ENCODE results near the gene CEPT1.

DNA sequence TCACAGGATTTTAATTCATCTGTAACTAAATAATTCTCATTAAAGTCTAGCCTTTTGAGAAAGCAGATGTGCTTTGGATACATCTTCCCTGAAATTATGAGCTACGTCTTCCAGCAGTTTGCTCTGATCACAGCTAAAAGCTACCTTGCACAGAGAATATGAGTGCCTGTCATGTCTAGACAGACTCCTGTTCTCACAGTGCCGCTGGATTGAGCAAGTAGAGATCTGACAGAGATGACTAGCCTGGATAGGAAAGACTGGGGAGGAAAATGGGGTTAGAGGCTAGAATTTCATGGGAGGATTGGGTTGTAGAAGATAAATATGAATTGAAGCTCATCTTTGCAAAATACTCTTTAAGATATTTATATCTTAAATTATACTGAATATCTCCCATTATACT, 24.1 kb downstream of the CEPT1 start:
- TF ChIP-seq, protein P1, sequence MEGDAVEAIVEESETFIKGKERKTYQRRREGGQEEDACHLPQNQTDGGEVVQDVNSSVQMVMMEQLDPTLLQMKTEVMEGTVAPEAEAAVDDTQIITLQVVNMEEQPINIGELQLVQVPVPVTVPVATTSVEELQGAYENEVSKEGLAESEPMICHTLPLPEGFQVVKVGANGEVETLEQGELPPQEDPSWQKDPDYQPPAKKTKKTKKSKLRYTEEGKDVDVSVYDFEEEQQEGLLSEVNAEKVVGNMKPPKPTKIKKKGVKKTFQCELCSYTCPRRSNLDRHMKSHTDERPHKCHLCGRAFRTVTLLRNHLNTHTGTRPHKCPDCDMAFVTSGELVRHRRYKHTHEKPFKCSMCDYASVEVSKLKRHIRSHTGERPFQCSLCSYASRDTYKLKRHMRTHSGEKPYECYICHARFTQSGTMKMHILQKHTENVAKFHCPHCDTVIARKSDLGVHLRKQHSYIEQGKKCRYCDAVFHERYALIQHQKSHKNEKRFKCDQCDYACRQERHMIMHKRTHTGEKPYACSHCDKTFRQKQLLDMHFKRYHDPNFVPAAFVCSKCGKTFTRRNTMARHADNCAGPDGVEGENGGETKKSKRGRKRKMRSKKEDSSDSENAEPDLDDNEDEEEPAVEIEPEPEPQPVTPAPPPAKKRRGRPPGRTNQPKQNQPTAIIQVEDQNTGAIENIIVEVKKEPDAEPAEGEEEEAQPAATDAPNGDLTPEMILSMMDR (IDR thresholded peaks at IDR 0.05; ENCODE audit: borderline replicate concordance, extremely low read depth, low read length, poor library complexity, severe bottlenecking) = no peak
- TF ChIP-seq EZH2 (IDR thresholded peaks at IDR 0.05; ENCODE audit: borderline replicate concordance, low read depth, low read length, severe bottlenecking) = no peak
